HG03442 (cell line): Measurements from ENCODE around the gene EBF3.

Experiments
- ATAC-seq: cut with Tn5 transposase; IDR thresholded peaks from one replicate; pipeline ENCODE4 v1.9.1; 2021; ENCODE audit warnings: mild to moderate bottlenecking, moderate library complexity; ENCODE audit not compliant: unreplicated experiment

Gene EBF3

DNA sequence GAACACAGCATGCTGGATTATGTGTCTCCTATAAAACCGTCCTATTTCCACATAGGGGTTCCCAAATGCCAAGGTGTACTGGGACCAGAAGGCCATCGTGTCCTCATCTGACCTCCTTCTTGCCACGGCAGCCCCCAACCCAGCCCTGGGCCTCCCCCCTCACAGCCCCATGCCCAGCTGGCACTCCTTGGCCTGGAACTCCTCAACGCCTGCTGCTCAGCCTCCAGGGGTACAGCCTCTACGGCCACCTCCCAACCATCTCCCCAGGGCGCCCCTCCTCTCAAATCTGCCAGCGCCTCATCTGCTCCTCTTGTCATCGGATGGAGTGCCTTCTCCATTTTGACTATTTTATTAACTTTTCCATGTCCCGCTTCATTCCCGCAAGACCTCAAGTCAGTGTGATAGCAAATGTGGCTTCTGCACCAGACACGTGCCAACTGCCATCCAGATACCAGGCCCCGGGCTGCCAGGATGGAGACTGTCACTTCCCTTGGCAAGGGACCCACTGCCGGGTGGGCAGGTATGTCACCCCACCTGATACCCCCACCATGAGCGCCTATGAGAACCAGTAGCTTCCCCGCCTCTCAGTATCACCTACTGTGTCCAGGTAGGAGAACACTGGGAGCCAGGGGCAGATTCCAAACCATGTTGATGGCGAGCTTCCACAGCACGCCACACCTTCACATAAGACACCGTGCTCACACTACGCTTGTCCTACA, 106.7 kb downstream of the EBF3 start:
- no peak for ATAC-seq

DNA sequence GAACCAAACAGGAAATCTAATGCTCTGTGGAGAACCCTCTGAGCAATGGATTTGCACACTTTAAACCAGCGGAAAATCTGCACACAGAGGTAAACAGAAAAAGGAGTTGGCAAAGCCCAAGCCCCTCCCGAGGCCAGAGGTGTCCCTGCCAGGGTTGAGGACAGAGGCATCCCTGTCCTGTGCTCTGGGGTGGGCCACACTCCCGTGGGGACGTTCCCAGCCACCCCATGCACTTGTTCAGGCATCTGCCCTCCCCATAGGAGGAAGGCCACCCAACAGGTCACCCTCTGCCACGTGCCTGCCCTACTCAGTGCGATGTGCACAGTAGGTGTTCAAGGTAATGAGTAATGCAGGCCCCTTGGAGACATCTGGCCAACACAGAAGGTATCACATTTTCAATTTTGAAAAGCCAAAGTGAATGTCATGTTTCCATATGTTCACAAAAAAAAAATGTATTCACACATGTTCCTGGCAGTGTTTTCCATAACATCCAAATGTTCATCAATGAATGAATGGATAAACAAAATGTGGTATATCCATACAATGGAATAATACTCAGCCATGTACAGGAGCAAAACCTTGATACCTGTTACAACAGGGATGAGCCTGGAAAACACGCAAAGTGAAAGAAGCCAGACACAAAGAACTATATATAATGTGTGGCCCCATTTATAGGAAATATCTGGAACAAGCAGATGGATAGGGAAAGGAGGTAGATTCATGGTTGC, 108.1 kb downstream of the EBF3 start:
- ATAC-seq: no peak

DNA sequence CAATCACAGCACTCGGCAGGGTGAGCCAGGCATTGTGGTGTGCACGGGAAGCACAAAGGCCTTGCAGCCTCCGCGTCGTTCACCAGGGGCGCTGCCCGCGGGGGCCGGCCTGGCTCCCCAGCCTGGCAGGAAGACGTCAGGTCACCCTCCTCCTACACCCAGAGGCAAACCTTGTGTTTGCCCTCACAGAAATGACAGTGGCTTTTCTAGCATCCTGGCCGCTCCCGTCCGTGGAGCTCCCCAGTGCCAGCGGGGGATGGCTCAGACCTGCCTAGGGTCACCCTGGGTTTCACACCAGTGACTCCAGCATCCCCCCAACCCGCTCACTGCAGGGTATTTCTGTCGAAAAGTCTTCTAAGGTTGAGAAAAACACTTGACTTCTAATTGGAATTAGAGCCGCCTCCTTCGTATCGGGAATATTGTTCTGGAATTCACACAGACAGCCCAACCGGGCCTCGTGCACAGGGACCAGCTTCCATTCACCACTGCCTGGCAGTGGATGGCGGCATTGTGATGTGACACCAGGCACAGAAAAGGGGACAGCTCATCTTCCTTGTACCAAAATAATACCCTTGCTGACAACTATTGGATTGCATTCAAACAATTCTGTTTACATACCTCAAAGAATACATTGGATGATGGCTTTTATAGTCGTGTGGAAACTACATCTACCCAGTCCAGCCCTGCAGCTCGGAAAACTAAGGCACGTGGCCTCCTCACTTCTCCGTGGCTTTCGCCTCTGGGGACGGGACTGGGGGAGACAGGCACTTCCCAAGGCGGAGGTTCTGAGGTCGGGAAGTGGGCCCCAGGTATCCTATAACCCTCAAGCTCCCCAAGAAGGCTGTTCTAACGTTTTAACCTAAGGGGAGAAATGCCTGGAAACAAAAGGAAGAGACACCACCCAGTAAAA, 109.0 kb downstream of the EBF3 start:
- no peak for ATAC-seq

DNA sequence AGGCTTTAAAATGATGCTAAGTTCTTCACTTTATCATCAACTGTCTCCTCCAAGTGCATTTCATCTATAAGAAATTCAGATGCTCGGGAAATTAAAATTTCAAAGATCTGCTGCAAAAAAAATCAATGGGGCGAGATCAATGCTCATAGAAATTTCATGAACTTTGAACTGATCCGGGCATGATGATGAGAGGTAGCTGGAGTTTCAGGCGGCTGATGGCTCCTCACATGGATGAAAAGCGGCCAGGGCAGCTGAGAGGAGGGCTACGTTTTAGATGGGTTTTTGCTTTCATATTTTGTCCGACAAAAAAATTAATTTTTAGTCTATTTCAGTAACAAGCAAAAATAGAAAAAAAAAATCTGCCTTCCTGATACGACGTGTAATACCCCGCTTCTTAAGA, 109.9 kb downstream of the EBF3 start:
- ATAC-seq: no peak

DNA sequence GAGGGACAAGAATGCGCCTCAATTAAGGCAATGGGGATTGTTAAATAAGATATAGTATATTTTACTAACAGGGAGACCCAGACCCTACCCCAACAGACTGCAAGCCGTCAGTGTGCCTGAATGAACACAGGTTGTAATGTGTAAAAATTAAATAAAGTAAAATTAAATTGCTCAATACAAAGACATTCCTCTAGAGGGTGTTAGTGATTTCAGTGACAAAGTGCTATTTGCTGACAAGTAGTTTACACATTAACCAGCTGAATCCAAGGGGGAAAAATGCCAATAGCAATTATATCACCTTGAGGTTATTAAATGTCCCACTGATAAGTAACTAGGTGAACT, 110.5 kb downstream of the EBF3 start:
- no peak for ATAC-seq

GRCh38 chr10:129852829-129853561, 111.1 kb downstream of the EBF3 start:
- no peak for ATAC-seq

DNA sequence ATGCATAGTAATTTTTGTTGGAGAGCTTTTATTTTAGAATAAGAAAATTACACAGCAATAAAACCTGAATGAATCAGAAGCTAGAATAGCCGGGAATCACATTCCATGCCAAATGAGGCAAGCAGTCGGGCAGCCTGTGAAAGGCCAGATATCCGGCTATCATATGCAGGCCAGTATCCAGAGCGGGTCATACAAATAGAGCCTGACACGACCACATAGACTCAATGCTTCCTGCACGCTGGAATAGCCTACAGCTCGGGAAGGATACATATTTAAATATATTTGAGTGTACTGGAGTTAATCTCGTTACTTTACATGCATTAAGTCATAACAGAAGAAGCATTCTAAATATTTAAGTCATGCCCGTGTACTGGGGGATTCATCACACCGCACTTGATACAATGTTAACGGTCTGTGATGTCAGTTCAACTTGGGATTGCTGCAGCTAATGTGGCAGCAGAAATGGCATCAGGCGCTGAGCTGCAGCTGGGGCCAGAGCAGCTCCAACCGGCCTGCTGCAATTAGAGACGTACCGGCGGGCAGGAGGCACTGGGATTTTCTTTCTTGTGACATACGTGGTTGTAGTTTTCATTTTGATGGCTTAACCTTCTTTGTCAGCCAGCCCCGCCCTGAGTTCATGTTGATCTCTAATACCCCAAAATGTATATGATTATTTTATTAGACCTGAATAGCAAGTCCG, 112.0 kb downstream of the EBF3 start:
- ATAC-seq: no peak

DNA sequence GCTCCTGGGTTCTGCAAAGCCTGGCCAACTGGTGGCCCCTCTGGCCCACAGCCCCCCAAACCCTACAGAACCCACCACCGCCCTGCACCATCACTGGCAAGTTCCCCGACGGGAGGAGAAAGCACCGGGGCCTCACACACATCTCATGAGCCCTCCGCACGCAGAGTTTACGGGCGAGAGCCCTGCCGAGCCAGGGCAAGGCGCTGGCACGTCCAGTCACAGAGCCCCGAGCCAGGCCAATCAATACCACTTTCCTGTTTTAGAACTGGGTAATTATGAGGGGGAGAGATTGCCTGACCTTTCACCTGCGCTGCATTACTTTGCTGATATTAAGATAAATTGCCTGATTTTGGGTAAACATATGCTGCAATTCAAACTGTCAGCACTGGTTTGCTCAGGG, 113.3 kb downstream of the EBF3 start:
- ATAC-seq: no peak

- no peak for ATAC-seq
Measured at GRCh38 chr10:129850316-129850715, 113.8 kb downstream of the EBF3 start.

GRCh38 chr10:129849853-129850252, 114.2 kb downstream of the EBF3 start:
- no peak for ATAC-seq

- ATAC-seq: no peak
Measured at GRCh38 chr10:129849452-129849750, 114.7 kb downstream of the EBF3 start.

GRCh38 chr10:129848696-129849451, 115.2 kb downstream of the EBF3 start:
- ATAC-seq: no peak

- no peak for ATAC-seq
Measured at GRCh38 chr10:129847741-129848483, 116.2 kb downstream of the EBF3 start.

DNA sequence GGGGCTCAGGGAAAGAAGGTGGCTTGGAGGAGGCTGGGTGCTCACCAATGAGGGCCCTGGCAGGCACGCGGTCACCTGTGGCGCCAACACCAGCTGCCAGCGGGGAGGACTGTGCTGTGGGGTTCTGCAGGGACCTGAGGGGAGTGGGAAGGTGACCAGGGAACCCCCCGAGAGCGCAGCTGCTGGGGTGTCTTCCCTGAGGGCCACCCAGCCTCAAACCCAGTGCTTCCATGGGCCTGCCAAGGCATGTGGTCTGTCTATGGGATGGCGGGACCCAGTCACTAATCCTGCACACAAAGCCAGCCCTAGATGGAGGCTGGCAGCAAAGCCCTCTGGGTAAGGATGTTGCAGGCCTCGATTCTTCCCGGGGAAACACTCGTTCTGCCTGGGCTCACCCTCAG, 117.1 kb downstream of the EBF3 start:
- no peak for ATAC-seq

DNA sequence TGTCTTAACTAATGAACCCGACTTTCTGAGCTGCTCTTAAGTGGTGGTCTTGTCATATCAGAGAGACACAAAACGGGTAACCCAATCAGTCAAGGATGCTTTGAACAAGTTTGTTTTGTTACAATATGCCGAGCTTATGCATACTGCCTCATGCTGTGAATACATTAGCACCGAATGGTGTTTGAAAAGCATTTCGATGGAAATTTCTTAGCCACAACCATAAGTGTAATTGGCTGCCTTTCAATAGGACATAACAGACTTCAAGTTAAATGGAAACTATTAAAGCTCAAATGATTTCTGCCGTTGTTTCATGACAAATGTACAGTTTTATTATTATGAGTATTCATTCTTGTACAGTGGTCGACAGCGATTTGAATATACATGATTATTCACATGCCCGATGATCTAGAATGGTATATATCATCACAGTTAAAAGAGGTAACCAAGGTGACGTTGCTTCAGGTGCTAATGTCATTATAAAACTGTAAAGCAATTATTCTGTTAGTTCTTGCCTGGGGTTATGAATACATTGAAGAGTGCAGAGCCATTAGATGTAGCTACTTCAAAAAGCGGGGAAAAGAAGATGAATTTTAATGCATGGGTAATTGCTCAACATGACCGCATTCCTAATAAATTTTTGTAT, 118.8 kb downstream of the EBF3 start:
- no peak for ATAC-seq

DNA sequence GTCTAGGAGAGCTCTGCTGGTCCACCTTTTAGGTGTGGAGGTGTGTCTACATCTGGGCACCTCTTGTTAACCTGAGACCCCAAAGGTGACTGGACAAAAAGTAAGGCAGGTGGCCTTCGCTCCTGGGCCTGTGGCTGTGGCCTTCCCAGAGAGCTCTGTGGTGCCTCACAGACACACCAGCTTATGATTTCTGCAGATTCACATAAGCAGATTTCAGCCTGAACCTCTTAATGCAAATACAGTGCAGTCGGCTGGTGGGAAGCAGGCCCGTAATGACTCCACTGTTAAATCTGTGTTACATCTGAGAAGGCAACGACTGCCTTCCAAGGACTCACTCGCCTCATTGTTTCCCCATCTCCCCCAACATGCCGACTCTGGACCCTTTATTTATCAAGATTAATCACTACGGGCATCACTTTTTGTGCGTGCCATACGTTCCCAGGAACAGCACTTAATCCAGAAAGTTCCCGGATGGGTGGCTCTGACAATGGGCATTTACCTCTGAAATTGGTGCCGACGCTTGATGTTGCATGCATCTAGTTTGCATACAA, 119.8 kb downstream of the EBF3 start:
- ATAC-seq: no peak

GRCh38 chr10:129843702-129844101, 120.4 kb downstream of the EBF3 start:
- ATAC-seq: no peak

GRCh38 chr10:129843131-129843541, 120.9 kb downstream of the EBF3 start:
- ATAC-seq: no peak
